IMR-90 (cell line): ENCODE measurements around the gene SHROOM4. TPM values are rescaled to one million over a fixed set of nuclear protein-coding genes. Genes with fewer than 3 reads are reported as not detected.

Source experiments
- ATAC-seq: fragments of 200-7000 bp; cut with Tn5 transposase; 2 replicates; pipeline ENCODE4 v1.9.1; 2020; ENCODE audit warnings: low read depth, mild to moderate bottlenecking, moderate library complexity
- BruUV-seq: library from RNA; stranded (reverse); fragments of 400-500 nt; replicated peaks from 2 replicates; lab custom pipeline; 2021; lab: Mats Ljungman, UMichigan
- CTCF ChIA-PET: fragments of 300-600 bp; formaldehyde crosslinking; extraction: SDS; loops from one replicate; lab custom pipeline; 2021; ENCODE audit warnings: antibody characterized with exemption; lab: Yijun Ruan, JAX
- POLR2A ChIA-PET: fragments of 300-600 bp; sonication (Branson Sonifier 250); formaldehyde crosslinking; loops from one replicate; lab custom pipeline; 2022; ENCODE audit warnings: antibody characterized with exemption; ENCODE audit not compliant: unreplicated experiment; lab: Charles Lee
- DNase-seq: peaks from one replicate; pipeline ENCODE4 v3.0.0; 2013
- H2AFZ ChIP-seq: replicated peaks from 2 replicates; pipeline ENCODE3; 2013; ENCODE audit warnings: low read length, mild to moderate bottlenecking; ENCODE audit not compliant: poor library complexity
- H2AK5ac ChIP-seq: 2 replicates; pipeline ENCODE4 v1.6.1; 2013; ENCODE audit warnings: low read depth, low read length, inconsistent platforms
- H2AK9ac ChIP-seq: replicated peaks from 2 replicates; pipeline ENCODE3; 2013; ENCODE audit warnings: mild to moderate bottlenecking, low read depth, low read length, moderate library complexity; ENCODE audit not compliant: poor library complexity
- H2BK120ac ChIP-seq: 2 replicates; pipeline ENCODE4 v1.6.1; 2013; ENCODE audit warnings: low read depth, low read length, inconsistent platforms
- H2BK15ac ChIP-seq: 3 replicates; pipeline ENCODE4 v1.6.1; 2013; ENCODE audit warnings: low read depth, low read length, inconsistent platforms
- H2BK20ac ChIP-seq: 2 replicates; pipeline ENCODE4 v1.6.1; 2013; ENCODE audit warnings: low read depth, mild to moderate bottlenecking, inconsistent platforms, low read length, moderate library complexity
- H2BK5ac ChIP-seq: 2 replicates; pipeline ENCODE4 v1.6.1; 2013; ENCODE audit warnings: mild to moderate bottlenecking, low read depth, low read length, inconsistent platforms; ENCODE audit not compliant: poor library complexity, severe bottlenecking
- H3K14ac ChIP-seq: replicated peaks from 2 replicates; pipeline ENCODE4 v1.6.1; 2013; ENCODE audit warnings: low read depth, low read length, inconsistent platforms
- H3K18ac ChIP-seq: 2 replicates; pipeline ENCODE4 v1.6.1; 2013; ENCODE audit warnings: low read depth, low read length, control low read depth
- H3K23ac ChIP-seq: 2 replicates; pipeline ENCODE4 v1.6.1; 2013; ENCODE audit warnings: low read depth, low read length, inconsistent platforms
- H3K27ac ChIP-seq: 2 replicates; pipeline ENCODE4 v1.5.1; 2013; ENCODE audit warnings: mild to moderate bottlenecking, control low read depth, low read length; ENCODE audit not compliant: insufficient read depth
- H3K27me3 ChIP-seq: 2 replicates; pipeline ENCODE4 v1.6.1; 2013; ENCODE audit warnings: low read length; ENCODE audit not compliant: control insufficient read depth, insufficient read depth
- H3K36me3 ChIP-seq: 2 replicates; pipeline ENCODE4 v1.6.1; 2013; ENCODE audit warnings: low read length, mixed read lengths; ENCODE audit not compliant: control insufficient read depth, insufficient read depth
- H3K4ac ChIP-seq: 2 replicates; pipeline ENCODE4 v1.6.1; 2013; ENCODE audit warnings: low read depth, low read length, inconsistent platforms
- H3K4me1 ChIP-seq: 2 replicates; pipeline ENCODE4 v1.6.1; 2013; ENCODE audit warnings: low read length, mixed read lengths; ENCODE audit not compliant: control insufficient read depth, insufficient read depth
- H3K4me2 ChIP-seq: 2 replicates; pipeline ENCODE4 v1.6.1; 2013; ENCODE audit warnings: low read depth, mild to moderate bottlenecking, control low read depth, low read length, moderate library complexity
- H3K4me3 ChIP-seq: 2 replicates; pipeline ENCODE4 v1.5.1; 2013; ENCODE audit warnings: low read depth, mild to moderate bottlenecking, control low read depth, low read length, moderate library complexity; ENCODE audit not compliant: insufficient read depth
- H3K56ac ChIP-seq: 2 replicates; pipeline ENCODE4 v1.6.1; 2013; ENCODE audit warnings: low read length, inconsistent platforms; ENCODE audit not compliant: insufficient read depth; ENCODE audit errors: extremely low read depth
- H3K79me1 ChIP-seq, 2 experiments: 2 replicates each; pipeline ENCODE4 v1.6.1; 2013; ENCODE audit warnings: low read length in 2 of 2, inconsistent platforms in 1 of 2, low read depth in 1 of 2
- H3K9ac ChIP-seq: 2 replicates; pipeline ENCODE4 v1.6.1; 2013; ENCODE audit warnings: low read depth, low read length, control low read depth
- H3K9me1 ChIP-seq: 2 replicates; pipeline ENCODE4 v1.6.1; 2013; ENCODE audit warnings: low read length, inconsistent platforms; ENCODE audit not compliant: insufficient read depth
- H3K9me3 ChIP-seq: 2 replicates; pipeline ENCODE4 v1.6.1; 2013; ENCODE audit warnings: low read length; ENCODE audit not compliant: control insufficient read depth, insufficient read depth
- H4K20me1 ChIP-seq: 2 replicates; pipeline ENCODE4 v1.6.1; 2013; ENCODE audit warnings: low read length, inconsistent platforms; ENCODE audit not compliant: insufficient read depth
- H4K5ac ChIP-seq: 2 replicates; pipeline ENCODE4 v1.6.1; 2013; ENCODE audit warnings: mild to moderate bottlenecking, low read depth, low read length, control low read depth
- H4K8ac ChIP-seq, 2 experiments: 2 replicates each; pipeline ENCODE4 v1.6.1; 2013; ENCODE audit warnings: low read depth in 2 of 2, low read length in 2 of 2, control low read depth in 1 of 2, inconsistent platforms in 1 of 2
- H4K91ac ChIP-seq: 2 replicates; pipeline ENCODE4 v1.6.1; 2013; ENCODE audit warnings: low read depth, low read length, inconsistent platforms; ENCODE audit not compliant: insufficient read depth
- BHLHE40 ChIP-seq: fragments of 150-350 bp; IDR thresholded peaks from 2 replicates; pipeline ENCODE4 v1.6.1; 2016; ENCODE audit warnings: mild to moderate bottlenecking, low read depth, low read length
- CHD1 ChIP-seq: IDR thresholded peaks from 2 replicates; pipeline ENCODE4 v1.6.1; 2012; ENCODE audit warnings: low read depth, low read length, improper control_type of control experiment
- MAFK ChIP-seq: IDR thresholded peaks from 2 replicates; pipeline ENCODE4 v1.6.1; 2012; ENCODE audit warnings: low read depth, low read length, improper control_type of control experiment
- MAZ ChIP-seq: IDR thresholded peaks from 2 replicates; pipeline ENCODE4 v1.6.1; 2012; ENCODE audit warnings: low read depth, mild to moderate bottlenecking, low read length, improper control_type of control experiment, moderate library complexity, borderline replicate concordance
- MXI1 ChIP-seq: IDR thresholded peaks from 2 replicates; pipeline ENCODE4 v1.6.1; 2012; ENCODE audit warnings: low read depth, mild to moderate bottlenecking, low read length, moderate library complexity, borderline replicate concordance
- NFE2L2 ChIP-seq: fragments of 150-350 bp; IDR thresholded peaks from 2 replicates; pipeline ENCODE4 v1.6.1; 2016; ENCODE audit warnings: low read depth, mild to moderate bottlenecking, low read length
- RAD21 ChIP-seq: IDR thresholded peaks from 2 replicates; pipeline ENCODE4 v1.6.1; 2012; ENCODE audit warnings: low read length, improper control_type of control experiment
- RCOR1 ChIP-seq: IDR thresholded peaks from 2 replicates; pipeline ENCODE4 v1.6.1; 2012; ENCODE audit warnings: mild to moderate bottlenecking, low read length, improper control_type of control experiment; ENCODE audit not compliant: insufficient replicate concordance
- RFX5 ChIP-seq: IDR thresholded peaks from 2 replicates; pipeline ENCODE4 v1.8.0; 2012; ENCODE audit warnings: low read depth, mild to moderate bottlenecking, low read length, moderate library complexity
- WGBS, 2 experiments: methylation state at CpG; one replicate each; pipeline versions ENCODE4 v1.1.5 to v1.1.7; 2013; ENCODE audit warnings: missing lambda C conversion rate in 2 of 2; ENCODE audit not compliant: insufficient read length in 1 of 2; ENCODE audit errors: extremely low coverage in 2 of 2; 5-methylcytosine and 5-hydroxymethylcytosine counted together
- dilution Hi-C: fragments of 300-500 bp; cut with HindIII; formaldehyde crosslinking; loops from one replicate; pipeline ENCODE4 v1.14.3; 2018; ENCODE audit warnings: low sequenced_read_pairs; ENCODE audit not compliant: unreplicated experiment
- in situ Hi-C: fragments of 300-500 bp; cut with MboI; formaldehyde crosslinking; loops from 3 replicates; pipeline ENCODE4 v1.14.3; 2019; ENCODE audit warnings: low sequenced_read_pairs, inconsistent platforms, mixed read lengths
- intact Hi-C: fragments of 100-400 bp; cut with micrococcal nuclease; formaldehyde crosslinking; loops from 2 replicates; pipeline ENCODE4 v1.10.0; 2022
- polyA plus RNA-seq, 3 experiments: library from polyadenylated mRNA; depleted of rRNA; stranded (reverse); fragments of >200 nt; gene quantifications; 2 replicates each; pipeline ENCODE4 v1.2.3, GENCODE V29; 2012; ENCODE audit warnings: low replicate concordance in 1 of 3
- total RNA-seq: library from RNA; depleted of rRNA; stranded (reverse); fragments of >200 nt; gene quantifications from 2 replicates; pipeline ENCODE4 v1.2.3, GENCODE V29; 2012
- TF ChIP-seq, protein P1 (sequence below): fragments of 150-350 bp; IDR thresholded peaks from 2 replicates; pipeline ENCODE4 v1.6.1; 2017; ENCODE audit warnings: mild to moderate bottlenecking, antibody characterized with exemption, low read length, low read depth
- TF ChIP-seq, protein P2 (sequence below): fragments of 150-350 bp; IDR thresholded peaks from 2 replicates; pipeline ENCODE4 v1.6.1; 2016; ENCODE audit warnings: low read depth, mild to moderate bottlenecking, low read length, moderate library complexity, borderline replicate concordance
- TF ChIP-seq, protein P3 (sequence below): conservative IDR thresholded peaks from 2 replicates; pipeline ENCODE4 v1.5.1; 2012; ENCODE audit warnings: mild to moderate bottlenecking, low read depth, low read length, improper control_type of control experiment

Gene SHROOM4
- total and polyA plus RNA-seq, 2 of the 4 experiments (the other 2 are of a cell fraction), result 1.0 to 2.2 TPM

DNA sequence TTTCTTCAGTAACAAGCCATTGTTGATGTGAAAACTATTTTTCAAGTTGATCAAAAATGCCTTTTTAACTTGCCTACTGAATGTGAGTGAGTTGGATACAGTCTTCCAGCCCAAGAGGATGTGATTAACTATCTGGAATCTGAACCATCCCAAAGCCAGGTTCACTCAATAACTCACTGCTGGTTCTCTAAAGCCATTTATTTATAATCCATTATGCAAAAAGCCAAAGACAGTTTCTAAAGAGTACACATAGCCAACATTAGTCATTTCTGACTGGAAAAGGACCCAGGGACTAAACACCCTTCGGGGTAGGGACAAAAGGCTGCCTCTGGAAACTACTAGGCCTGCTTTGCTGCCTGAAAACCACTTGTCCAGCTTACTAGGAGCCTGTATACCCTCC is 109.6 kb downstream of the SHROOM4 start:
- H2BK5ac ChIP-seq, result peak overlapping the region; percentile 13
- no peak overlapping the region for H2AFZ ChIP-seq
- H2AK9ac ChIP-seq, result no peak overlapping the region
- H3K4me2 ChIP-seq, result no peak overlapping the region
- H3K9me3 ChIP-seq, result no peaks in the 10 kb centered on the region
- no peak overlapping the region for H3K4me3 ChIP-seq
- no peak overlapping the region for H3K9ac ChIP-seq
- H3K9me1 ChIP-seq, result no peaks in the 10 kb centered on the region; the same call in 1 of the 2 replicates
- no peak overlapping the region for H3K27ac ChIP-seq
- 0 out of 2 replicates have a peak overlapping the region, but pooled peaks have one; percentile 16 for H2BK120ac ChIP-seq
- H3K56ac ChIP-seq, result no peak overlapping the region
- in situ Hi-C loops (no loop called here), intact Hi-C loops (no loop called here), dilution Hi-C loops (no loop called here)
- H3K14ac ChIP-seq, result no peak overlapping the region
- H3K36me3 ChIP-seq, result no peaks in the 10 kb centered on the region
- peaks cover 3% of the 10 kb centered on the region for H3K27me3 ChIP-seq
- CTCF ChIA-PET, result no interaction called here
- no peak overlapping the region for H3K23ac ChIP-seq
- no TSS peak for BruUV-seq
- H4K20me1 ChIP-seq, result no peaks in the 10 kb centered on the region
- no peak overlapping the region for H2AK5ac ChIP-seq
- no peak overlapping the region for H2BK20ac ChIP-seq
- peak; percentile 33 for DNase-seq
- no peak overlapping the region for H4K8ac ChIP-seq
- 0 out of 2 replicates have a peak overlapping the region, but pooled peaks have one; percentile 12 for H3K4ac ChIP-seq
- POLR2A ChIA-PET, result no interaction called here
- H3K18ac ChIP-seq, result no peak overlapping the region
- H3K4me1 ChIP-seq, result peaks cover 3% of the 10 kb centered on the region; the same call in 1 of the 2 replicates
- peak; percentile 66 for ATAC-seq
- H4K5ac ChIP-seq, result no peak overlapping the region
- H2BK15ac ChIP-seq, result no peak overlapping the region
- H3K79me1 ChIP-seq, result no peaks in the 10 kb centered on the region
- WGBS, 2 experiments, result no CpG with 5 or more reads among the region's 1 CpG
- TF ChIP-seq MAZ (no peak), MXI1 (no peak), RCOR1 (no peak), MAFK (no peak), RFX5 (no peak), BHLHE40 (no peak), CHD1 (no peak), RAD21 (no peak), NFE2L2 (no peak)
- TF ChIP-seq, protein P1, sequence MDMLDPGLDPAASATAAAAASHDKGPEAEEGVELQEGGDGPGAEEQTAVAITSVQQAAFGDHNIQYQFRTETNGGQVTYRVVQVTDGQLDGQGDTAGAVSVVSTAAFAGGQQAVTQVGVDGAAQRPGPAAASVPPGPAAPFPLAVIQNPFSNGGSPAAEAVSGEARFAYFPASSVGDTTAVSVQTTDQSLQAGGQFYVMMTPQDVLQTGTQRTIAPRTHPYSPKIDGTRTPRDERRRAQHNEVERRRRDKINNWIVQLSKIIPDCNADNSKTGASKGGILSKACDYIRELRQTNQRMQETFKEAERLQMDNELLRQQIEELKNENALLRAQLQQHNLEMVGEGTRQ, result no peak
- TF ChIP-seq, protein P2, sequence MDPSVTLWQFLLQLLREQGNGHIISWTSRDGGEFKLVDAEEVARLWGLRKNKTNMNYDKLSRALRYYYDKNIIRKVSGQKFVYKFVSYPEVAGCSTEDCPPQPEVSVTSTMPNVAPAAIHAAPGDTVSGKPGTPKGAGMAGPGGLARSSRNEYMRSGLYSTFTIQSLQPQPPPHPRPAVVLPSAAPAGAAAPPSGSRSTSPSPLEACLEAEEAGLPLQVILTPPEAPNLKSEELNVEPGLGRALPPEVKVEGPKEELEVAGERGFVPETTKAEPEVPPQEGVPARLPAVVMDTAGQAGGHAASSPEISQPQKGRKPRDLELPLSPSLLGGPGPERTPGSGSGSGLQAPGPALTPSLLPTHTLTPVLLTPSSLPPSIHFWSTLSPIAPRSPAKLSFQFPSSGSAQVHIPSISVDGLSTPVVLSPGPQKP, result no peak
- TF ChIP-seq, protein P3, sequence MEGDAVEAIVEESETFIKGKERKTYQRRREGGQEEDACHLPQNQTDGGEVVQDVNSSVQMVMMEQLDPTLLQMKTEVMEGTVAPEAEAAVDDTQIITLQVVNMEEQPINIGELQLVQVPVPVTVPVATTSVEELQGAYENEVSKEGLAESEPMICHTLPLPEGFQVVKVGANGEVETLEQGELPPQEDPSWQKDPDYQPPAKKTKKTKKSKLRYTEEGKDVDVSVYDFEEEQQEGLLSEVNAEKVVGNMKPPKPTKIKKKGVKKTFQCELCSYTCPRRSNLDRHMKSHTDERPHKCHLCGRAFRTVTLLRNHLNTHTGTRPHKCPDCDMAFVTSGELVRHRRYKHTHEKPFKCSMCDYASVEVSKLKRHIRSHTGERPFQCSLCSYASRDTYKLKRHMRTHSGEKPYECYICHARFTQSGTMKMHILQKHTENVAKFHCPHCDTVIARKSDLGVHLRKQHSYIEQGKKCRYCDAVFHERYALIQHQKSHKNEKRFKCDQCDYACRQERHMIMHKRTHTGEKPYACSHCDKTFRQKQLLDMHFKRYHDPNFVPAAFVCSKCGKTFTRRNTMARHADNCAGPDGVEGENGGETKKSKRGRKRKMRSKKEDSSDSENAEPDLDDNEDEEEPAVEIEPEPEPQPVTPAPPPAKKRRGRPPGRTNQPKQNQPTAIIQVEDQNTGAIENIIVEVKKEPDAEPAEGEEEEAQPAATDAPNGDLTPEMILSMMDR, result no peak
- H4K91ac ChIP-seq, result no peak overlapping the region
